K562 (cell line): ENCODE measurements around the gene RPL7L1. TPM values are rescaled to one million over a fixed set of nuclear protein-coding genes. Genes with fewer than 3 reads are reported as not detected.

ENCODE experiments used
- CHCHD3 ChIP-seq: fragments of 250-450 bp; sonication (Bioruptor Pico); IDR thresholded peaks from 2 replicates; pipeline ENCODE4 v2.1.2; 2022; ENCODE audit warnings: mild to moderate bottlenecking
- FOXJ3 ChIP-seq: sonication (generic); formaldehyde crosslinking; IDR thresholded peaks from 2 replicates; pipeline ENCODE4 v1.4.0; 2020; ENCODE audit warnings: mild to moderate bottlenecking, missing genetic modification reagents
- GTF2E2 ChIP-seq: fragments of 200-800 bp; sonication (Bioruptor generic); IDR thresholded peaks from 2 replicates; pipeline ENCODE4 v1.6.1; 2016; ENCODE audit warnings: missing genetic modification characterization, missing compliant biosample characterization
- KDM2B ChIP-seq: fragments of 250-450 bp; sonication (Bioruptor Pico); IDR thresholded peaks from 2 replicates; pipeline ENCODE4 v1.8.0; 2021; ENCODE audit warnings: mild to moderate bottlenecking, moderate library complexity
- LCOR ChIP-seq: sonication (generic); formaldehyde crosslinking; IDR thresholded peaks from 2 replicates; pipeline ENCODE4 v1.8.0; 2022; ENCODE audit warnings: mild to moderate bottlenecking, missing genetic modification reagents
- MTA3 ChIP-seq: fragments of 450-650 bp; formaldehyde crosslinking; IDR thresholded peaks from 2 replicates; pipeline ENCODE4 v1.6.1; 2017; ENCODE audit warnings: mild to moderate bottlenecking, borderline replicate concordance
- NR2F6 ChIP-seq: fragments of 450-650 bp; formaldehyde crosslinking; IDR thresholded peaks from 2 replicates; pipeline ENCODE4 v1.4.0; 2020; ENCODE audit warnings: mild to moderate bottlenecking
- SRSF7 ChIP-seq: fragments of 200-400 bp; formaldehyde crosslinking; optimal IDR thresholded peaks from 2 replicates; pipeline ENCODE3; 2017; ENCODE audit warnings: mild to moderate bottlenecking, low read depth, low read length
- ZNF124 ChIP-seq: sonication (generic); formaldehyde crosslinking; IDR thresholded peaks from 2 replicates; pipeline ENCODE4 v1.8.1; 2022; ENCODE audit warnings: missing genetic modification reagents
- ZNF143 ChIP-seq: sonication (generic); formaldehyde crosslinking; IDR thresholded peaks from 2 replicates; pipeline ENCODE4 v1.9.0; 2022; ENCODE audit warnings: mild to moderate bottlenecking, missing genetic modification reagents
- ZNF384 ChIP-seq: IDR thresholded peaks from 2 replicates; pipeline ENCODE4 v1.6.1; 2012; ENCODE audit warnings: low read depth, low read length, improper control_type of control experiment
- polyA plus RNA-seq, 8 experiments: library from polyadenylated mRNA; depleted of rRNA in 4 of 8; stranded (reverse) in 5 of 8; unstranded in 3 of 8; fragments of >200 nt; fragmentation: Nextera tagmentation in 2 of 8; fragmentation: Illumina TruSeq in 1 of 8; extraction: Ambion mirVana in 2 of 8; extraction: Trizol in 1 of 8; gene quantifications; 2 replicates each; pipeline versions ENCODE4 v1.2.1 to v1.2.3, GENCODE V29; 2011 to 2014; ENCODE audit warnings: inconsistent platforms in 1 of 8, missing spikeins in 1 of 8
- total RNA-seq, 7 experiments: library from RNA; depleted of rRNA in 6 of 7; stranded (reverse); fragments of >200 nt in 6 of 7; fragmentation: Illumina TruSeq in 2 of 7; extraction: Trizol in 2 of 7; gene quantifications; 2 replicates each; pipeline versions ENCODE4 v1.2.1 to v1.2.3, GENCODE V29; 2011 to 2021; ENCODE audit warnings: low replicate concordance in 1 of 7
- TF ChIP-seq, protein P1 (sequence below), 2 experiments: fragments of 200-800 bp in 1 of 2; sonication (Bioruptor generic) in 1 of 2; sonication (generic) in 1 of 2; formaldehyde crosslinking in 1 of 2; IDR thresholded peaks in 1 of 2; conservative IDR thresholded peaks in 1 of 2; 2 replicates each; pipeline versions ENCODE4 v1.5.0 to v1.6.1; 2016 to 2020; ENCODE audit warnings: missing compliant biosample characterization in 1 of 2, missing genetic modification characterization in 1 of 2, missing genetic modification reagents in 1 of 2
- TF ChIP-seq, protein P2 (sequence below): fragments of 450-650 bp; IDR thresholded peaks from 2 replicates; pipeline ENCODE4 v1.6.1; 2014; ENCODE audit warnings: low read depth, mild to moderate bottlenecking, moderate library complexity, borderline replicate concordance
- TF ChIP-seq, protein P3 (sequence below): fragments of 200-800 bp; sonication (Bioruptor generic); IDR thresholded peaks from 2 replicates; pipeline ENCODE4 v1.6.1; 2017; ENCODE audit warnings: missing genetic modification characterization, missing compliant biosample characterization
- TF ChIP-seq, protein P4 (sequence below): IDR thresholded peaks from 3 replicates; pipeline ENCODE4 v1.6.1; 2011; ENCODE audit warnings: borderline replicate concordance, mild to moderate bottlenecking; ENCODE audit not compliant: insufficient read length, insufficient read depth
- TF ChIP-seq, protein P5 (sequence below), 2 experiments: fragments of 450-650 bp in 1 of 2; IDR thresholded peaks; 2 replicates each; pipeline ENCODE4 v1.6.1; 2011 to 2017; ENCODE audit warnings: low read depth in 2 of 2, antibody characterized with exemption in 1 of 2, borderline replicate concordance in 1 of 2, low read length in 1 of 2, mild to moderate bottlenecking in 1 of 2, mixed read lengths in 1 of 2; ENCODE audit not compliant: control insufficient read depth in 1 of 2

The RPL7L1 gene
- total and polyA plus RNA-seq, 9 of the 15 experiments (the other 6 are each of a cell fraction or from before 2014, with no cell fraction given), result 129 to 259 (median 164) TPM

DNA sequence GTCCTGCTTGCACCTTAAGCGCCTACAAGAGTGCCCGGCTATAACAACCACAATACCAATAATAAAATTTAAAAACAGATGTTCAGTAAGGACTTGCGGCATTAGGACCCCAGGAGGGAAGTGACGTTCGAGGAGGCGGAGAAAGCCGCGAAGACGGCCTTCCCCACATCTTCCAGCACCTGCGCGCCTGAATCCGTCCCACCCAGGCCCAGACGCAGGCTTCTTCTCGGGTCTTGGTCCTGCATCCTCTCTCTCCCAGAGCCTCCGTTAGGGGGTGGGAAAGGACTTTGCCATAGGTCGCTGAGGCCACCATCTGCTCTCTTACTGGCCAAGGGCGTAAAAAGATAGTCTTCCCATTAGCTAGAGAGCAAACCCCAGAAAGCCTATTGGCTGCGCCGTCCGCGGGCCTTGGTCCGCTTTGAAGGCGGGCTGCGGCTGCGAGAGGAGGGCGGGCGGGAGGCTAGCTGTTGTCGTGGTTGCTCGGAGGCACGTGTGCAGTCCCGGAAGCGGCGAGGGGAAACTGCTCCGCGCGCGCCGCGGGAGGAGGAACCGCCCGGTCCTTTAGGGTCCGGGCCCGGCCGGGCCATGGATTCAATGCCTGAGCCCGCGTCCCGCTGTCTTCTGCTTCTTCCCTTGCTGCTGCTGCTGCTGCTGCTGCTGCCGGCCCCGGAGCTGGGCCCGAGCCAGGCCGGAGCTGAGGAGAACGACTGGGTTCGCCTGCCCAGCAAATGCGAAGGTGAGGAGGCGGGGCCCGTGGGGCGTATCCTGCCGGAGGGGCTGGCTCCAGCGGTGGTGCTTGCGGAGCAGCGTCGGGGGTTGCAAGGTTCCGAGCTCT lies 49.8 kb downstream of the RPL7L1 start, which contains the start of gene CNPY3 (continued):
- TF ChIP-seq FOXJ3 (no peak), LCOR (CRISPR knock-in tag) (peak; percentile 94), ZNF124 (CRISPR knock-in tag) (no peak), KDM2B (CRISPR knock-in tag) (no peak), NR2F6 (CRISPR knock-in tag) (no peak), GTF2E2 (peak; percentile 42; the same call in 1 of the 2 replicates), ZNF384 (peak; percentile 24; the same call in 1 of the 2 replicates), MTA3 (peak; percentile 94; the same call in 1 of the 2 replicates), ZNF143 (CRISPR knock-in tag) (no peak), SRSF7 (no peak), CHCHD3 (CRISPR knock-in tag) (no peak)
- TF ChIP-seq, protein P1, sequence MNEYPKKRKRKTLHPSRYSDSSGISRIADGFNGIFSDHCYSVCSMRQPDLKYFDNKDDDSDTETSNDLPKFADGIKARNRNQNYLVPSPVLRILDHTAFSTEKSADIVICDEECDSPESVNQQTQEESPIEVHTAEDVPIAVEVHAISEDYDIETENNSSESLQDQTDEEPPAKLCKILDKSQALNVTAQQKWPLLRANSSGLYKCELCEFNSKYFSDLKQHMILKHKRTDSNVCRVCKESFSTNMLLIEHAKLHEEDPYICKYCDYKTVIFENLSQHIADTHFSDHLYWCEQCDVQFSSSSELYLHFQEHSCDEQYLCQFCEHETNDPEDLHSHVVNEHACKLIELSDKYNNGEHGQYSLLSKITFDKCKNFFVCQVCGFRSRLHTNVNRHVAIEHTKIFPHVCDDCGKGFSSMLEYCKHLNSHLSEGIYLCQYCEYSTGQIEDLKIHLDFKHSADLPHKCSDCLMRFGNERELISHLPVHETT (CRISPR knock-in tag; conservative IDR thresholded peaks at IDR 0.05 in 1 of 2, IDR thresholded peaks at IDR 0.05 in 1 of 2), result peak in 1 of 2 experiments; percentile 88; a peak in 2 of 4 replicates
- TF ChIP-seq, protein P2, sequence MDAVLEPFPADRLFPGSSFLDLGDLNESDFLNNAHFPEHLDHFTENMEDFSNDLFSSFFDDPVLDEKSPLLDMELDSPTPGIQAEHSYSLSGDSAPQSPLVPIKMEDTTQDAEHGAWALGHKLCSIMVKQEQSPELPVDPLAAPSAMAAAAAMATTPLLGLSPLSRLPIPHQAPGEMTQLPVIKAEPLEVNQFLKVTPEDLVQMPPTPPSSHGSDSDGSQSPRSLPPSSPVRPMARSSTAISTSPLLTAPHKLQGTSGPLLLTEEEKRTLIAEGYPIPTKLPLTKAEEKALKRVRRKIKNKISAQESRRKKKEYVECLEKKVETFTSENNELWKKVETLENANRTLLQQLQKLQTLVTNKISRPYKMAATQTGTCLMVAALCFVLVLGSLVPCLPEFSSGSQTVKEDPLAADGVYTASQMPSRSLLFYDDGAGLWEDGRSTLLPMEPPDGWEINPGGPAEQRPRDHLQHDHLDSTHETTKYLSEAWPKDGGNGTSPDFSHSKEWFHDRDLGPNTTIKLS, result peak; percentile 90
- TF ChIP-seq, protein P3, sequence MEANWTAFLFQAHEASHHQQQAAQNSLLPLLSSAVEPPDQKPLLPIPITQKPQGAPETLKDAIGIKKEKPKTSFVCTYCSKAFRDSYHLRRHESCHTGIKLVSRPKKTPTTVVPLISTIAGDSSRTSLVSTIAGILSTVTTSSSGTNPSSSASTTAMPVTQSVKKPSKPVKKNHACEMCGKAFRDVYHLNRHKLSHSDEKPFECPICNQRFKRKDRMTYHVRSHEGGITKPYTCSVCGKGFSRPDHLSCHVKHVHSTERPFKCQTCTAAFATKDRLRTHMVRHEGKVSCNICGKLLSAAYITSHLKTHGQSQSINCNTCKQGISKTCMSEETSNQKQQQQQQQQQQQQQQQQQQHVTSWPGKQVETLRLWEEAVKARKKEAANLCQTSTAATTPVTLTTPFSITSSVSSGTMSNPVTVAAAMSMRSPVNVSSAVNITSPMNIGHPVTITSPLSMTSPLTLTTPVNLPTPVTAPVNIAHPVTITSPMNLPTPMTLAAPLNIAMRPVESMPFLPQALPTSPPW, result peak; percentile 87
- TF ChIP-seq, protein P4, sequence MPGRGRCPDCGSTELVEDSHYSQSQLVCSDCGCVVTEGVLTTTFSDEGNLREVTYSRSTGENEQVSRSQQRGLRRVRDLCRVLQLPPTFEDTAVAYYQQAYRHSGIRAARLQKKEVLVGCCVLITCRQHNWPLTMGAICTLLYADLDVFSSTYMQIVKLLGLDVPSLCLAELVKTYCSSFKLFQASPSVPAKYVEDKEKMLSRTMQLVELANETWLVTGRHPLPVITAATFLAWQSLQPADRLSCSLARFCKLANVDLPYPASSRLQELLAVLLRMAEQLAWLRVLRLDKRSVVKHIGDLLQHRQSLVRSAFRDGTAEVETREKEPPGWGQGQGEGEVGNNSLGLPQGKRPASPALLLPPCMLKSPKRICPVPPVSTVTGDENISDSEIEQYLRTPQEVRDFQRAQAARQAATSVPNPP, result no peak
- TF ChIP-seq, protein P5, sequence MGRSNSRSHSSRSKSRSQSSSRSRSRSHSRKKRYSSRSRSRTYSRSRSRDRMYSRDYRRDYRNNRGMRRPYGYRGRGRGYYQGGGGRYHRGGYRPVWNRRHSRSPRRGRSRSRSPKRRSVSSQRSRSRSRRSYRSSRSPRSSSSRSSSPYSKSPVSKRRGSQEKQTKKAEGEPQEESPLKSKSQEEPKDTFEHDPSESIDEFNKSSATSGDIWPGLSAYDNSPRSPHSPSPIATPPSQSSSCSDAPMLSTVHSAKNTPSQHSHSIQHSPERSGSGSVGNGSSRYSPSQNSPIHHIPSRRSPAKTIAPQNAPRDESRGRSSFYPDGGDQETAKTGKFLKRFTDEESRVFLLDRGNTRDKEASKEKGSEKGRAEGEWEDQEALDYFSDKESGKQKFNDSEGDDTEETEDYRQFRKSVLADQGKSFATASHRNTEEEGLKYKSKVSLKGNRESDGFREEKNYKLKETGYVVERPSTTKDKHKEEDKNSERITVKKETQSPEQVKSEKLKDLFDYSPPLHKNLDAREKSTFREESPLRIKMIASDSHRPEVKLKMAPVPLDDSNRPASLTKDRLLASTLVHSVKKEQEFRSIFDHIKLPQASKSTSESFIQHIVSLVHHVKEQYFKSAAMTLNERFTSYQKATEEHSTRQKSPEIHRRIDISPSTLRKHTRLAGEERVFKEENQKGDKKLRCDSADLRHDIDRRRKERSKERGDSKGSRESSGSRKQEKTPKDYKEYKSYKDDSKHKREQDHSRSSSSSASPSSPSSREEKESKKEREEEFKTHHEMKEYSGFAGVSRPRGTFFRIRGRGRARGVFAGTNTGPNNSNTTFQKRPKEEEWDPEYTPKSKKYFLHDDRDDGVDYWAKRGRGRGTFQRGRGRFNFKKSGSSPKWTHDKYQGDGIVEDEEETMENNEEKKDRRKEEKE (IDR thresholded peaks at IDR 0.05; ENCODE audit: borderline replicate concordance in 1 of 2, control insufficient read depth in 1 of 2, low read depth in 2 of 2, low read length in 1 of 2), result no peak
